HG02763 (cell line): ENCODE data around the gene MEPE.

Experiments used
- ATAC-seq: cut with Tn5 transposase; IDR thresholded peaks from one replicate; pipeline ENCODE4 v1.9.1; 2021; ENCODE audit warnings: mild to moderate bottlenecking, moderate library complexity; ENCODE audit not compliant: unreplicated experiment

MEPE gene, protein sequence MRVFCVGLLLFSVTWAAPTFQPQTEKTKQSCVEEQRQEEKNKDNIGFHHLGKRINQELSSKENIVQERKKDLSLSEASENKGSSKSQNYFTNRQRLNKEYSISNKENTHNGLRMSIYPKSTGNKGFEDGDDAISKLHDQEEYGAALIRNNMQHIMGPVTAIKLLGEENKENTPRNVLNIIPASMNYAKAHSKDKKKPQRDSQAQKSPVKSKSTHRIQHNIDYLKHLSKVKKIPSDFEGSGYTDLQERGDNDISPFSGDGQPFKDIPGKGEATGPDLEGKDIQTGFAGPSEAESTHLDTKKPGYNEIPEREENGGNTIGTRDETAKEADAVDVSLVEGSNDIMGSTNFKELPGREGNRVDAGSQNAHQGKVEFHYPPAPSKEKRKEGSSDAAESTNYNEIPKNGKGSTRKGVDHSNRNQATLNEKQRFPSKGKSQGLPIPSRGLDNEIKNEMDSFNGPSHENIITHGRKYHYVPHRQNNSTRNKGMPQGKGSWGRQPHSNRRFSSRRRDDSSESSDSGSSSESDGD

GRCh38 chr4:87832669-87833068 lies at the start of gene MEPE:
Gene MEPE, plus strand, starts transcription at chr4:87832969. Its CDS starts 1,746 bp downstream, at chr4:87834715.
- ATAC-seq: no peak

DNA sequence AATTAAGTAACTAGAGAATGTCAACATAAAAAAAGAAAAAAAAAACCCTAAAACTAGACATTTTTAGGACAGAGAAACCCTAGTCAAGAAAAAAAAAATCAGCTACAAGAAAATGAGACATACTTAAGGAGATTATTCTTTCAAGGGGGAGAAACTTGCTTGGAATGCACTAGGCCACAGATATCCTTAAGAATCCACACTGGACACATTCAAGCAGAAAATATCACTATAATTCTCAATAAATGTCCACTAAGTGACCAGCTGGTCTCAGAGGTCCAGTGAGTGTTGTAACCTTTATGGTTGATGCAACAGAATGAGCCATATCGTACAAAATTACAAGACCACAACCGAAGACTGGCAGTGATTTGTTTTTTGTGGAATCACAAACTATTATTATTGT lies 49.0 kb upstream of the MEPE start:
- ATAC-seq: no peak

GRCh38 chr4:87785731-87786509 lies 46.8 kb upstream of the MEPE start:
- ATAC-seq: no peak

DNA sequence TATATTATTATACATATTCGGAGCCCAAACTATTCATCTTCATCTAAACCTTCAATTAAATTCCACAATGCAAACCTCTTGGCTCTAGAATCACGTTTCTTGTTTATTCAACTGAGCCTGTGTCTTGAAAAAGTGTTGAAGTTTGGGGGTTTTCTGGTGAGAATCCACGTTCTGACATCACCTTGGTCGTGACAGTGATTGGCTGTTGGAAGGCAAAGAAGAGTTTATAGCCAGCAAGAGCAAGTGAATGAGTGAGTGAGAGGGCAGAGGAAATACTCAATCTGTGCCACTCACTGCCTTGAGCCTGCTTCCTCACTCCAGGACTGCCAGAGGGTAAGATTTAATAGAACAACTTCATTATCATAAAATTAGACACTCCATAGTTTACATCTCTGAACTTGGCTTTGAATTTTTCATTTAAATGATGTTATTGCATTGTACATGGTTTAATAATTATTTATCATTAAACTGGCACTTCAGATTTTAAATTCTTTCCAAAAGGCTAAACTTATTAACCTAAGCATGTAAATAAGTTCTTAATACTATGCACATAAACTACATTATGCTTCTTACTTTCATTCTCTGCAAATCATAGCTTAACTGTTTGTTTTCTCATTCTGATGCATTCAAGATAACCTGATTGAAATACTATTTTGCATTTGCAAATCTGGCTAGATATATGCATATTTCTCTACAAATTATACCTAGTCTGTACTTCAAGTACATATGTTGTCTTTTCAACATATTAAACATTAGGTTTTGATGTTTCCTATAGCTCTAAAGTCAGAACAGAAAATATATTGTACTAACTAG lies 33.3 kb upstream of the MEPE start, which contains the start of gene IBSP:
IBSP (plus strand) TSS at position 254 of the 813 bp plus-strand sequence. CDS start 2,808 bp downstream, outside the sequence.
- ATAC-seq: no peak

DNA sequence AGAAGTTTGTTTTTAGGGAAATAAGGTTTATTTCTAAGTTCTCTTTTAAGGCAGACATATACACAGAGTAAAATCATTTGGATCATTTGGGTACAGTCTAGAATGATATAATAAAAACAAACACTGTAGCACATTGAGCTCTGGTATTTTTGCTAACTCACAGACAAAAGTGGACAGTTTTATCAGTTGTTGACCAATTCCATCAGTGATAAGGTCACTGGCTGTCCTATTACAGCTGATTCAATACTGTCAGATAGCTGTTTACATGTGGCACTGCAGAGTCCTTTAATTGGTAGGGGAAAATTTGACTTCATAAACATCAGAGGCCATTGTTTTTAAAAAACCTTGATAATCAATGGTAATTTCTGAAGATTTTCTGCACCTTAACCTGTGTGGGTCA lies 29.9 kb upstream of the MEPE start:
- ATAC-seq: no peak

DNA sequence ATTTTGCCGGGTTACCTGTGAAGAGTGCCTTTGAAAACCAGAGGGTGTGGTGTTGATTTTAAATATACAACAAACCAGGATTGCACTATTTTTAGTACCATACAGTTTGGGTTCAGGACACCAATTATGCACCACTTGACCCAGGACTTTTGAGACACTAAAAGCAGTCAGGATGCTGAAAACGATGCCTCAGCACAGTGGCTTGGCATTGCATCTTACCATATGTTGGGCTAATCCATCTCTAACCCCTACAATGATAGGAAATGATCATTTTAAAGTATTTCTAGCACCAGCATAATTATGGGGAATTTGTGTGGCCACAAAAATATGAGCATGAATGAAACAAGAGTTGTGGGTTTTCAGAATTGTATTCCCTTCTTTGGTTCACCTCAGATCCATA lies 29.3 kb upstream of the MEPE start:
- no peak for ATAC-seq

GRCh38 chr4:87804871-87805270 lies 27.9 kb upstream of the MEPE start:
- ATAC-seq: no peak

- ATAC-seq: no peak
These were observed 26.8 kb upstream of the MEPE start for GRCh38 chr4:87805971-87806370.

- no peak for ATAC-seq
These were observed 26.2 kb upstream of the MEPE start for GRCh38 chr4:87806520-87806919.

- no peak for ATAC-seq
These were observed 25.4 kb upstream of the MEPE start for GRCh38 chr4:87807402-87807801.

DNA sequence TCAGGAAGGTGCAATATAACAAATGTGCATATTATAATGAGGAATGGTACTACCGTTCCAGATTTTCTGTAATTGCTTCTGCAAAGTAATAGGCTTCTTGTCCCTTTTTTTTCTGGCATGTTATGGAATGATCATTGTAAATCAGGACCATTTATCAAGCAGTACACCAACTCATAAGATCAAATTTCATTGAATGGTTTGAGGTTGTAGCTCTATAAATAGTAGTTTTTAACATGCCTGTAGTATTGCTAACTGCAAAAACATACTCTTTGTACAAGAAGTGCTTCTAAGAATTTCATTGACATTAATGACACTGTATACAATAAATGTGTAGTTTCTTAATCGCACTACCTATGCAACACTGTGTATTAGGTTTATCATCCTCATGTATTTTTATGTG lies 20.8 kb upstream of the MEPE start:
- ATAC-seq: no peak

- ATAC-seq: no peak
These were observed 13.4 kb upstream of the MEPE start for GRCh38 chr4:87819281-87819919.

GRCh38 chr4:87823200-87823599 lies 9.6 kb upstream of the MEPE start:
- no peak for ATAC-seq

- ATAC-seq: no peak
These were observed 9.0 kb upstream of the MEPE start for GRCh38 chr4:87823724-87824123.

GRCh38 chr4:87824352-87824751 lies 8.4 kb upstream of the MEPE start:
- no peak for ATAC-seq

DNA sequence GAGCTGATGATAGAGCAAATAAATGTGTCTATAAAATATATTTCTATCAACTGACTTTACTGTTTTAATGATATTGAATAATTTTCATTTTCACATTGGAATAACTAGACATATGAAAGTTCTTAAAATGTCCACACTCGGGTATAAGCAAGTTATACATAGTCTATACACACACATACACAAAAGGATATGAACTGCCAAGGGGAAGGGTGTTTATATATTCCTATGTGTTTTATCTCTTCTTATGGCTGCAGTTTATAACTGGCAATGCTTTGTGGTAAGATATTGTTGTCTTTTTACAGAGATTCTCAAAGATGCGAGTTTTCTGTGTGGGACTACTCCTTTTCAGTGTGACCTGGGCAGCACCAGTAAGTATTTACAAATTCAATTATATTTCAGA lies 1.6 kb downstream of the MEPE start:
- ATAC-seq: no peak

- no peak for ATAC-seq
These were observed 2.4 kb downstream of the MEPE start for GRCh38 chr4:87835197-87835596.

GRCh38 chr4:87835743-87836142 lies 3.0 kb downstream of the MEPE start:
- no peak for ATAC-seq

GRCh38 chr4:87838205-87838604 lies 5.4 kb downstream of the MEPE start:
- ATAC-seq: no peak

GRCh38 chr4:87838890-87839591 lies 6.3 kb downstream of the MEPE start:
- no peak for ATAC-seq
